ENCODE measurements around the gene TRIM45. TPM values are rescaled to one million over a fixed set of nuclear protein-coding genes. Genes with fewer than 3 reads are reported as not detected.

TRIM45 gene
- total RNA-seq, 2 donors from 2014 or later: 7.5 to 8.6 TPM

GRCh38 chr1:117092594-117092993 lies 29.0 kb downstream of the TRIM45 start:
- peaks cover 0 to 2% of the 10 kb centered on the region in 2 donors for H3K36me3 ChIP-seq (replicated peaks in 1 of 2; ENCODE audit: insufficient read depth in 1 of 2, low read depth in 2 of 2)
- H3K9me3 ChIP-seq: no peaks in the 10 kb centered on the region
- intact Hi-C loops (cut with DNase I): no loop called here
- WGBS, 2 donors: 92 to 95% methylated on average over 5 of the region's 5 CpGs
- H3K4me3 ChIP-seq: no peak overlapping the region
- H3K27me3 ChIP-seq: no peaks in the 10 kb centered on the region
- peaks cover 11% of the 10 kb centered on the region for H3K4me1 ChIP-seq
- DNase-seq: no peak
- no peak overlapping the region for H3K27ac ChIP-seq
- ATAC-seq: no peak
- TF ChIP-seq CTCF (IDR thresholded peaks at IDR 0.05) (no peak), POLR2A (IDR thresholded peaks at IDR 0.05) (no peak)

GRCh38 chr1:117089996-117090395 lies 31.6 kb downstream of the TRIM45 start:
- Histone ChIP-seq H3K27me3 (no peaks in the 10 kb centered on the region), H3K27ac (no peak overlapping the region), H3K4me1 (no peaks in the 10 kb centered on the region), H3K36me3 (replicated peaks in 1 of 2; ENCODE audit: insufficient read depth in 1 of 2, low read depth in 2 of 2) (peaks cover 0 to 2% of the 10 kb centered on the region in 2 donors), H3K4me3 (no peak overlapping the region), H3K9me3 (no peaks in the 10 kb centered on the region)
- ATAC-seq: no peak
- DNase-seq: no peak
- 87 to 100% methylated on average over 2 of the region's 2 CpGs for WGBS, 2 donors
- TF ChIP-seq POLR2A (IDR thresholded peaks at IDR 0.05): no peak
- no peak for TF ChIP-seq CTCF (IDR thresholded peaks at IDR 0.05)
- intact Hi-C loops (cut with DNase I): no loop called here

GRCh38 chr1:117087686-117088085 lies 33.9 kb downstream of the TRIM45 start:
- DNase-seq: no peak
- 94 to 98% methylated on average over 6 of the region's 6 CpGs for WGBS, 2 donors
- no peak for ATAC-seq
- H3K4me1 ChIP-seq: no peaks in the 10 kb centered on the region
- peaks cover 0 to 2% of the 10 kb centered on the region in 2 donors for H3K36me3 ChIP-seq (replicated peaks in 1 of 2; ENCODE audit: insufficient read depth in 1 of 2, low read depth in 2 of 2)
- no peaks in the 10 kb centered on the region for H3K27me3 ChIP-seq
- no peak overlapping the region for H3K4me3 ChIP-seq
- H3K27ac ChIP-seq: no peak overlapping the region
- intact Hi-C loops (cut with DNase I): no loop called here
- no peaks in the 10 kb centered on the region for H3K9me3 ChIP-seq
- TF ChIP-seq CTCF (IDR thresholded peaks at IDR 0.05) (no peak), POLR2A (IDR thresholded peaks at IDR 0.05) (no peak)

- DNase-seq (no peak), ATAC-seq (no peak)
- no peak overlapping the region for H3K27ac ChIP-seq
- TF ChIP-seq POLR2A (IDR thresholded peaks at IDR 0.05) (no peak), CTCF (IDR thresholded peaks at IDR 0.05) (no peak)
- H3K36me3 ChIP-seq (replicated peaks in 1 of 2; ENCODE audit: insufficient read depth in 1 of 2, low read depth in 2 of 2): peaks cover 0 to under 1% of the 10 kb centered on the region in 2 donors
- H3K27me3 ChIP-seq: no peaks in the 10 kb centered on the region
- H3K9me3 ChIP-seq: no peaks in the 10 kb centered on the region
- 79 to 97% methylated on average over 5 to 6 of the region's 6 CpGs for WGBS, 2 donors
- intact Hi-C loops (cut with DNase I): no loop called here
- H3K4me1 ChIP-seq: no peaks in the 10 kb centered on the region
- H3K4me3 ChIP-seq: no peak overlapping the region
Measured at GRCh38 chr1:117084231-117084630, 37.3 kb downstream of the TRIM45 start.

DNA sequence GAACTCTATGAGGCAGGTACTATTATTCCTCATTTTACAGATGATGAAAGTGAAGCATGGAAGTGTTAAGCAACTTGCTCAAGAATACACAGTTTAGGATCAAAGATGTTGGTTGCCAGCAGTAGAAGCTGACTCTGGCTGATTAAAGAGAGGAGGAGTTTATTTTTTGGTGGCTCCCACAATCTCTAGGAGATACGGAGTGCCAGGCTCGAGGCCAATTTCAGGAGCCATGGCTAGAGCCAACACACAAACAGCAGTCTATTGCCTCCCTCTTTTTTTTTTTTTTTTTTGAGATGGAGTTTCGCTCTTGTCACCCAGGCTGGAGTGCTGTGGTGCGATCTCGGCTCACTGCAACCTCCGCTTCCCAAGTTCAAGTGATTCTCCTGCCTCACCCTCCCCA lies 41.8 kb downstream of the TRIM45 start:
- Histone ChIP-seq H3K36me3 (replicated peaks in 1 of 2; ENCODE audit: insufficient read depth in 1 of 2, low read depth in 2 of 2) (peaks cover 11 to 13% of the 10 kb centered on the region in 2 donors), H3K27ac (no peak overlapping the region), H3K9me3 (no peaks in the 10 kb centered on the region), H3K27me3 (no peaks in the 10 kb centered on the region), H3K4me1 (no peaks in the 10 kb centered on the region), H3K4me3 (no peak overlapping the region)
- peak in 1 of 4 donors; percentile 26 for DNase-seq
- intact Hi-C loops (cut with DNase I): loop anchor here (10.0 kb wide), 1 partner anchor 45 kb away; the partner anchor contains the start of gene TRIM45
- no peak for ATAC-seq
- WGBS, 2 donors: 78 to 79% methylated on average over 6 of the region's 6 CpGs
- TF ChIP-seq CTCF (IDR thresholded peaks at IDR 0.05) (no peak), POLR2A (IDR thresholded peaks at IDR 0.05) (no peak)

Measured in body of pancreas (tissue), 4 donors.